Natural killer cell (primary cell): ENCODE measurements around the gene GRIK1. TPM values are rescaled to one million over a fixed set of nuclear protein-coding genes. Genes with fewer than 3 reads are reported as not detected.

Experiments used
- ATAC-seq, 3 donors: fragments of 150-1000 bp in 2 of 3; fragments of 200-7000 bp in 1 of 3; cut with Tn5 transposase; 1 replicate in 1 of 3; 2 replicates in 2 of 3; pipeline ENCODE4 v1.10.0; 2021; ENCODE audit warnings: mild to moderate bottlenecking in 2 of 3, moderate library complexity in 2 of 3
- DNase-seq, 2 donors: peaks; one replicate each; pipeline versions ENCODE4 v3.0.0 to v3.0.0-alpha.2; 2013 to 2021; ENCODE audit warnings: mixed read lengths in 1 of 2
- H3K27ac ChIP-seq: one replicate; pipeline ENCODE4 v1.5.1; 2013; ENCODE audit warnings: mild to moderate bottlenecking, low read length
- H3K27me3 ChIP-seq: one replicate; pipeline ENCODE4 v1.6.1; 2013; ENCODE audit warnings: low read length; ENCODE audit not compliant: control insufficient read depth, insufficient read depth
- H3K36me3 ChIP-seq: one replicate; pipeline ENCODE4 v1.6.1; 2013; ENCODE audit warnings: low read length; ENCODE audit not compliant: control insufficient read depth, insufficient read depth
- H3K4me1 ChIP-seq: one replicate; pipeline ENCODE4 v1.6.1; 2013; ENCODE audit warnings: low read length; ENCODE audit not compliant: control insufficient read depth, insufficient read depth
- H3K4me3 ChIP-seq: one replicate; pipeline ENCODE4 v1.5.1; 2013; ENCODE audit warnings: low read length
- H3K9me3 ChIP-seq: one replicate; pipeline ENCODE4 v1.6.1; 2013; ENCODE audit warnings: low read length; ENCODE audit not compliant: control insufficient read depth, insufficient read depth
- H3K27ac Mint-ChIP-seq, 2 donors: one replicate each; pipeline ENCODE4 v1.8.0; 2022; ENCODE audit warnings: mild to moderate bottlenecking in 2 of 2, mixed read lengths in 2 of 2, moderate library complexity in 1 of 2
- H3K27me3 Mint-ChIP-seq, 2 donors: one replicate each; pipeline ENCODE4 v1.8.0; 2022; ENCODE audit warnings: low read depth in 2 of 2, mixed read lengths in 2 of 2
- H3K36me3 Mint-ChIP-seq: one replicate; pipeline ENCODE4 v1.8.0; 2022; ENCODE audit warnings: mixed read lengths
- H3K4me1 Mint-ChIP-seq, 2 donors: one replicate each; pipeline ENCODE4 v1.8.0; 2022; ENCODE audit warnings: mixed read lengths in 2 of 2
- H3K4me3 Mint-ChIP-seq: one replicate; pipeline ENCODE4 v1.8.0; 2022; ENCODE audit warnings: mild to moderate bottlenecking, moderate library complexity, mixed read lengths
- H3K9me3 Mint-ChIP-seq, 2 donors: one replicate each; pipeline ENCODE4 v1.8.0; 2022; ENCODE audit warnings: mixed read lengths in 2 of 2
- WGBS: methylation state at CpG from one replicate; pipeline ENCODE4 v1.1.7; 2013; ENCODE audit warnings: missing lambda C conversion rate; ENCODE audit not compliant: insufficient coverage; 5-methylcytosine and 5-hydroxymethylcytosine counted together
- intact Hi-C: fragments of 100-400 bp; cut with micrococcal nuclease; formaldehyde crosslinking; loops from one replicate; pipeline ENCODE4 v1.14.2; 2022
- total RNA-seq, 4 donors: library from RNA; stranded (reverse); fragments of 120-200 nt in 1 of 4; gene quantifications; one replicate each; pipeline versions ENCODE4 v1.2.3 to v1.2.4, GENCODE V29; 2013 to 2022
- TF ChIP-seq, protein P1 (sequence below): fragments of 200-600 bp; IDR thresholded peaks from one replicate; pipeline ENCODE4 v1.8.0; 2022; ENCODE audit warnings: antibody characterized with exemption

The GRIK1 gene
- total RNA-seq, 3 donors from 2014 or later (not counting 1 experiment from before 2014, with no cell fraction given): not detected

DNA sequence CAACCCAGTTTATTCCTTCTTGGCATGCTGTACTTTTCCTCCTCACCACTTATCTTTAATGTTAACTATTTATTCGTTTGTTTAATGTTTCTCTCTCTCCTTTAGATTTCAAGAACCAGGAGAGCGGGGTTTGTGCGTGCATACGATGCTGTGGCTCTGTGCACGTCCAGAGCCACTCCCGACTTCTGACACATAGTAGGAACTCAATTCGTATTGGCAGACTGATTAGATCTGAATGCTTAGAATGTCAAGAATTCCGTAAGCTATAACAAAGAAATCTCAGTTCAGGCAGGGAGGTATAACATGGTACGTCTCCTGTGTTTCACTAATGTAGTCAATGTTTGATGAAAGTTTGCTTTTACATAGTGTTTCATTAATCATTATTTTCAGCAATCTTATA is 7.3 kb upstream of the GRIK1 start:
- H3K4me3 Mint-ChIP-seq: no peak overlapping the region
- WGBS: 82% methylated on average over 8 of the region's 9 CpGs

DNA sequence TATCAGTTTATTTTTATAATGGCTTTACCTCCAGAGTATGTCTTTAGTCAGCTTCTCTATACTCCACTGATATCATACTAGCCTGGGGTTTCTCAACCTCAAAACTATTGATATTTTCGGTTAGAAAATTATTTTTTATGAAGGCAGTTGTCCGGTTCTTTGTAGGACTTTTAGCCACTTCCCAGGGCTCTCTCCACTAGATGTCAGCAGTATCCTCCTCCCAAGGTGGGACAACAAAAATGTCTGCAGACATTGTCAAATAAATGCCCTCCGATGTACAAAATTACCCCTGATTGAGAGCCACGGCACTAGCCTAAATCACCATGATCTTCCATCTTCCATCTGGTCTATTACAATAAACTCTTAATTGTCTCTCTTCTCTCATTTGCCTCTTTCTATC is 4.1 kb upstream of the GRIK1 start:
- Mint-ChIP-seq H3K9me3 (peaks cover 15 to 20% of the 10 kb centered on the region in 2 donors), H3K27ac (no peak overlapping the region), H3K4me1 (no peaks in the 10 kb centered on the region), H3K36me3 (peaks cover 8% of the 10 kb centered on the region), H3K4me3 (no peak overlapping the region), H3K27me3 (peaks cover 8 to 19% of the 10 kb centered on the region in 2 donors)
- DNase-seq: no peak
- TF ChIP-seq, protein P1, sequence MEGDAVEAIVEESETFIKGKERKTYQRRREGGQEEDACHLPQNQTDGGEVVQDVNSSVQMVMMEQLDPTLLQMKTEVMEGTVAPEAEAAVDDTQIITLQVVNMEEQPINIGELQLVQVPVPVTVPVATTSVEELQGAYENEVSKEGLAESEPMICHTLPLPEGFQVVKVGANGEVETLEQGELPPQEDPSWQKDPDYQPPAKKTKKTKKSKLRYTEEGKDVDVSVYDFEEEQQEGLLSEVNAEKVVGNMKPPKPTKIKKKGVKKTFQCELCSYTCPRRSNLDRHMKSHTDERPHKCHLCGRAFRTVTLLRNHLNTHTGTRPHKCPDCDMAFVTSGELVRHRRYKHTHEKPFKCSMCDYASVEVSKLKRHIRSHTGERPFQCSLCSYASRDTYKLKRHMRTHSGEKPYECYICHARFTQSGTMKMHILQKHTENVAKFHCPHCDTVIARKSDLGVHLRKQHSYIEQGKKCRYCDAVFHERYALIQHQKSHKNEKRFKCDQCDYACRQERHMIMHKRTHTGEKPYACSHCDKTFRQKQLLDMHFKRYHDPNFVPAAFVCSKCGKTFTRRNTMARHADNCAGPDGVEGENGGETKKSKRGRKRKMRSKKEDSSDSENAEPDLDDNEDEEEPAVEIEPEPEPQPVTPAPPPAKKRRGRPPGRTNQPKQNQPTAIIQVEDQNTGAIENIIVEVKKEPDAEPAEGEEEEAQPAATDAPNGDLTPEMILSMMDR: no peak
- H3K27me3 ChIP-seq: peaks cover under 1% of the 10 kb centered on the region
- H3K4me3 ChIP-seq: no peak overlapping the region
- H3K9me3 ChIP-seq: no peaks in the 10 kb centered on the region
- H3K4me1 ChIP-seq: no peaks in the 10 kb centered on the region
- no peak overlapping the region for H3K27ac ChIP-seq
- H3K36me3 ChIP-seq: no peaks in the 10 kb centered on the region
- intact Hi-C loops: no loop called here
- WGBS: 92% methylated on average over 4 of the region's 4 CpGs
- no peak for ATAC-seq

More for the DNA sequence above, 7.3 kb upstream of the GRIK1 start:
- intact Hi-C loops: no loop called here
- TF ChIP-seq, protein P1: no peak
- H3K4me1 Mint-ChIP-seq: no peaks in the 10 kb centered on the region
- Histone ChIP-seq H3K36me3 (no peaks in the 10 kb centered on the region), H3K9me3 (no peaks in the 10 kb centered on the region), H3K27me3 (no peaks in the 10 kb centered on the region), H3K4me1 (no peaks in the 10 kb centered on the region), H3K27ac (no peak overlapping the region), H3K4me3 (no peak overlapping the region)
- DNase-seq: no peak
- no peaks in the 10 kb centered on the region for H3K36me3 Mint-ChIP-seq
- no peak for ATAC-seq
- H3K27ac Mint-ChIP-seq: no peak overlapping the region
- peaks cover 13 to 17% of the 10 kb centered on the region in 2 donors for H3K9me3 Mint-ChIP-seq
- H3K27me3 Mint-ChIP-seq: peaks cover 0 to 2% of the 10 kb centered on the region in 2 donors

DNA sequence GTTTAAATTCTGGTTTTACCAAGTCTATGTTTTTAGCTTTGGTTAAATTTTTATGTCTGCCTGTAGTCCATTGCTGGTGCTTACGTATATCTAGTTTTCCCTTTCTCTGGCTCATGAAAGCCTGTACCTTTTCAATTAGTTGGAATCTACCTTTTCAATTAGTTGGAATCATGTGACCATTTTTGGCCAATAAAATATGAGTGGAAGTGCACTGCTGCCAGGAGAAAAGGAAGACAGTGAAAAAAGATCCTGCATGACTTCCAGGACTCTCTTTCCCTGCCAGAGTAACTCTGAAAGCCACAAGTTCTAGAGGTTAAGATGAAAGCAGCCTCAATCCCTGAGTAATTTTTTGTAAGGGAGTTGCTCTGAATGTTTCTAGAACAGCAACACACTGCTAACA is 2.2 kb upstream of the GRIK1 start:
- no peak overlapping the region for H3K4me3 Mint-ChIP-seq
- peaks cover 8% of the 10 kb centered on the region for H3K36me3 Mint-ChIP-seq
- H3K27me3 ChIP-seq: peaks cover 2% of the 10 kb centered on the region
- intact Hi-C loops: no loop called here
- H3K4me3 ChIP-seq: no peak overlapping the region
- no peaks in the 10 kb centered on the region for H3K4me1 ChIP-seq
- DNase-seq (no peak), ATAC-seq (no peak)
- no peaks in the 10 kb centered on the region for H3K36me3 ChIP-seq
- no peaks in the 10 kb centered on the region for H3K9me3 ChIP-seq
- no peaks in the 10 kb centered on the region for H3K4me1 Mint-ChIP-seq
- H3K27ac Mint-ChIP-seq: no peak overlapping the region
- peaks cover 13 to 15% of the 10 kb centered on the region in 2 donors for H3K9me3 Mint-ChIP-seq
- peaks cover 8 to 29% of the 10 kb centered on the region in 2 donors for H3K27me3 Mint-ChIP-seq
- WGBS: 100% methylated on average over 1 of the region's 1 CpG
- TF ChIP-seq, protein P1: no peak
- H3K27ac ChIP-seq: no peak overlapping the region

DNA sequence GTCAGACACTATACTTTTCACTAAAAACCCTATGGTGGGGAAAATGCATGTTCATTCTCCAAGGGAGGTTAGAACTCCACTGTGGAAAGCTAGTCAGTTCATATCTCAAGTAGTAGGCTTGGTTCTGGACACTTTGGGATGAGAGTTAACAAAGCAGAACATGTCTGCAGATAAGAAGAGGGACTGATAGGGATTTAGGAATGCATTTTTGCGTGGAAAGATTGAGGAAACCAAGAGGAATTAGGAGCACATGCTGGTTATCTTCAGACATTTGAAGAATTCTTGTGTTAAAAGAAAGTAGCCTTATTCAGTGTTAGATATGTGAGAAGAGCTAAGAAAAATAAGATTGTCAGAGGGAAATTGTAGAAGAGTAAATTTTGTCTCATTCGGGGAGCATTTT is 1.2 kb upstream of the GRIK1 start:
- no peak overlapping the region for H3K27ac ChIP-seq
- Mint-ChIP-seq H3K4me1 (no peaks in the 10 kb centered on the region), H3K9me3 (peaks cover 13 to 15% of the 10 kb centered on the region in 2 donors), H3K36me3 (peaks cover 8% of the 10 kb centered on the region), H3K4me3 (no peak overlapping the region), H3K27ac (no peak overlapping the region), H3K27me3 (peaks cover 8 to 29% of the 10 kb centered on the region in 2 donors)
- DNase-seq (no peak), ATAC-seq (no peak)
- TF ChIP-seq, protein P1: no peak
- H3K4me3 ChIP-seq: no peak overlapping the region
- H3K9me3 ChIP-seq: no peaks in the 10 kb centered on the region
- H3K36me3 ChIP-seq: no peaks in the 10 kb centered on the region
- intact Hi-C loops: no loop called here
- WGBS: 80% methylated on average over 2 of the region's 2 CpGs
- no peaks in the 10 kb centered on the region for H3K4me1 ChIP-seq
- H3K27me3 ChIP-seq: peaks cover 2% of the 10 kb centered on the region
